ENCODE results near the gene CCDC88C. TPM values are rescaled to one million over a fixed set of nuclear protein-coding genes. Genes with fewer than 3 reads are reported as not detected.
"Not testable (repeated sequence)": the region's sequence is repeated elsewhere in the genome, so short reads cannot be mapped to it uniquely, and the experiment has no call there.

The CCDC88C gene
- total RNA-seq, 1 donor from 2014 or later: 7.2 TPM

- DNase-seq (ENCODE audit: low read depth): no peak
Measured at GRCh38 chr14:91272341-91273272, 145.0 kb downstream of the CCDC88C start.

GRCh38 chr14:91271639-91272038 is 146.0 kb downstream of the CCDC88C start:
- no peak for DNase-seq (ENCODE audit: low read depth)

- DNase-seq (ENCODE audit: low read depth): no peak
Measured at GRCh38 chr14:91270619-91271018, 147.0 kb downstream of the CCDC88C start.

GRCh38 chr14:91270188-91270587 is 147.4 kb downstream of the CCDC88C start:
- DNase-seq (ENCODE audit: low read depth): no peak

- DNase-seq (ENCODE audit: low read depth): peak; percentile 47
Measured at GRCh38 chr14:91269076-91269991, 148.3 kb downstream of the CCDC88C start.

- DNase-seq (ENCODE audit: low read depth): no peak
Measured at GRCh38 chr14:91267965-91268437, 149.6 kb downstream of the CCDC88C start.

GRCh38 chr14:91266276-91266675 is 151.3 kb downstream of the CCDC88C start:
- not testable (repeated sequence) for DNase-seq (ENCODE audit: low read depth)

- no peak for DNase-seq (ENCODE audit: low read depth)
Measured at GRCh38 chr14:91265404-91265803, 152.2 kb downstream of the CCDC88C start.

- DNase-seq (ENCODE audit: low read depth): no peak
Measured at GRCh38 chr14:91264151-91265150, 153.2 kb downstream of the CCDC88C start.

GRCh38 chr14:91263329-91263728 is 154.3 kb downstream of the CCDC88C start:
- DNase-seq (ENCODE audit: low read depth): no peak

- no peak for DNase-seq (ENCODE audit: low read depth)
Measured at GRCh38 chr14:91261986-91262549, 155.6 kb downstream of the CCDC88C start.

GRCh38 chr14:91261115-91261514 is 156.5 kb downstream of the CCDC88C start:
- no peak for DNase-seq (ENCODE audit: low read depth)

- DNase-seq (ENCODE audit: low read depth): no peak
Measured at GRCh38 chr14:91258876-91259275, 158.7 kb downstream of the CCDC88C start.

GRCh38 chr14:91258011-91258618 is 159.5 kb downstream of the CCDC88C start:
- DNase-seq (ENCODE audit: low read depth): no peak

GRCh38 chr14:91257328-91258010 is 160.2 kb downstream of the CCDC88C start:
- no peak for DNase-seq (ENCODE audit: low read depth)

GRCh38 chr14:91256661-91257060 is 161.0 kb downstream of the CCDC88C start:
- no peak for DNase-seq (ENCODE audit: low read depth)

GRCh38 chr14:91255026-91255695 is 162.5 kb downstream of the CCDC88C start:
- DNase-seq (ENCODE audit: low read depth): no peak

GRCh38 chr14:91254461-91254860 is 163.2 kb downstream of the CCDC88C start:
- no peak for DNase-seq (ENCODE audit: low read depth)

Measured in myocyte (in vitro differentiated cells).